Esophagus squamous epithelium (tissue), 5 donors: ENCODE data around the gene TRPV2. TPM values are rescaled to one million over a fixed set of nuclear protein-coding genes. Genes with fewer than 3 reads are reported as not detected.

ENCODE experiments used
- DNase-seq: peaks from one replicate; lab custom pipeline; 2025; lab: John Stamatoyannopoulos, UW
- H3K27ac ChIP-seq, 4 donors: fragments of 200-600 bp; sonication (generic); one replicate each; pipeline ENCODE4 v1.5.1; 2016 to 2019; ENCODE audit warnings: mild to moderate bottlenecking in 1 of 4
- H3K27me3 ChIP-seq, 4 donors: fragments of 200-600 bp; sonication (generic); 1 replicate in 3 of 4; 2 replicates in 1 of 4; pipeline versions ENCODE4 v1.5.1 to v1.6.0; 2017 to 2021; ENCODE audit warnings: antibody characterized with exemption in 1 of 4
- H3K36me3 ChIP-seq, 3 donors: fragments of 200-600 bp; sonication (generic); one replicate each; pipeline ENCODE4 v1.5.1; 2016 to 2019
- H3K4me1 ChIP-seq, 3 donors: fragments of 200-600 bp; sonication (generic); one replicate each; pipeline ENCODE4 v1.5.1; 2017 to 2019
- H3K4me3 ChIP-seq, 4 donors: fragments of 200-600 bp; sonication (generic); 1 replicate in 3 of 4; 2 replicates in 1 of 4; pipeline ENCODE4 v1.5.1; 2016 to 2019; ENCODE audit warnings: mild to moderate bottlenecking in 2 of 4, moderate library complexity in 1 of 4
- H3K9me3 ChIP-seq, 3 donors: fragments of 200-600 bp; sonication (generic); one replicate each; pipeline ENCODE4 v1.5.1; 2016 to 2019
- POLR2A ChIP-seq, 4 donors: fragments of 450-650 bp; IDR thresholded peaks; one replicate each; pipeline ENCODE4 v1.6.1; 2017; ENCODE audit warnings: antibody characterized with exemption in 4 of 4, mild to moderate bottlenecking in 4 of 4, moderate library complexity in 3 of 4
- WGBS, 2 donors: methylation state at CpG; one replicate each; pipeline ENCODE4 v1.1.5; 2018; 5-methylcytosine and 5-hydroxymethylcytosine counted together
- intact Hi-C: fragments of 100-400 bp; cut with DNase I; formaldehyde crosslinking; loops from one replicate; pipeline ENCODE4 v1.15.0; 2022
- total RNA-seq, 4 donors: library from RNA; depleted of rRNA; stranded (reverse); fragments of >200 nt; gene quantifications; one replicate each; pipeline ENCODE4 v1.1.0, GENCODE V29; 2016
- TF ChIP-seq, protein P1 (sequence below), 6 experiments: fragments of 450-650 bp in 4 of 6; fragments of 200-600 bp in 2 of 6; sonication (generic) in 2 of 6; IDR thresholded peaks; one replicate each; pipeline ENCODE4 v1.5.1; 2016 to 2019; ENCODE audit warnings: antibody characterized with exemption in 6 of 6, mild to moderate bottlenecking in 4 of 6, moderate library complexity in 4 of 6
- donor health status: DM: yes; HTN: yes; CAD: no.

The TRPV2 gene
- total RNA-seq, 4 donors from 2014 or later = 1.7 to 8.4 (median 2.5) TPM

DNA sequence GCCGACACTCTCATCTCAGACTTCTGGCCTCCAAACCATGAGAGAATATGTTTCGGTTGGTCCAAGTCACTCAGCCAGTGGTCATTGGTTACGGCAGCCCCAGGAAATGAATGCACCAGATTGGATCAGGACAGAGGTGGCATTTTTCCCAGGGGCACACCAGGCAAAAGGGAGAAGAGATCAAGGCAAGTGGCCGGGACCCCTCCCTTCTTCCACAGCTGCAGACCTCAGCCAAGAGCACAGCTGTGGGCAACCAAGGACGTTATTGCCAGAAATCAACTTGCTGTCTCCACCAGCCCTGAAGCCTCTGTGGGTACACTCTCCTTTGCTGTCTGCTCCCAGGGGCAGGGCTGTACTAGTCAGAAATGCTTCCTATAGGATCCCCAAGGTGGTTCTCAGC is 55.9 kb downstream of the TRPV2 start:
- WGBS, 2 donors = 81 to 88% methylated on average over 2 to 4 of the region's 5 CpGs
- no peaks in the 10 kb centered on the region for H3K9me3 ChIP-seq
- no peak for DNase-seq
- H3K27me3 ChIP-seq = no peaks in the 10 kb centered on the region
- TF ChIP-seq POLR2A (IDR thresholded peaks at IDR 0.05) = no peak
- TF ChIP-seq, protein P1, sequence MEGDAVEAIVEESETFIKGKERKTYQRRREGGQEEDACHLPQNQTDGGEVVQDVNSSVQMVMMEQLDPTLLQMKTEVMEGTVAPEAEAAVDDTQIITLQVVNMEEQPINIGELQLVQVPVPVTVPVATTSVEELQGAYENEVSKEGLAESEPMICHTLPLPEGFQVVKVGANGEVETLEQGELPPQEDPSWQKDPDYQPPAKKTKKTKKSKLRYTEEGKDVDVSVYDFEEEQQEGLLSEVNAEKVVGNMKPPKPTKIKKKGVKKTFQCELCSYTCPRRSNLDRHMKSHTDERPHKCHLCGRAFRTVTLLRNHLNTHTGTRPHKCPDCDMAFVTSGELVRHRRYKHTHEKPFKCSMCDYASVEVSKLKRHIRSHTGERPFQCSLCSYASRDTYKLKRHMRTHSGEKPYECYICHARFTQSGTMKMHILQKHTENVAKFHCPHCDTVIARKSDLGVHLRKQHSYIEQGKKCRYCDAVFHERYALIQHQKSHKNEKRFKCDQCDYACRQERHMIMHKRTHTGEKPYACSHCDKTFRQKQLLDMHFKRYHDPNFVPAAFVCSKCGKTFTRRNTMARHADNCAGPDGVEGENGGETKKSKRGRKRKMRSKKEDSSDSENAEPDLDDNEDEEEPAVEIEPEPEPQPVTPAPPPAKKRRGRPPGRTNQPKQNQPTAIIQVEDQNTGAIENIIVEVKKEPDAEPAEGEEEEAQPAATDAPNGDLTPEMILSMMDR (IDR thresholded peaks at IDR 0.05) = no peak
- H3K4me1 ChIP-seq = peaks cover 0 to 13% (median 0%) of the 10 kb centered on the region in 3 donors
- H3K36me3 ChIP-seq = no peaks in the 10 kb centered on the region
- intact Hi-C loops = no loop called here
- no peak overlapping the region for H3K4me3 ChIP-seq
- no peak overlapping the region for H3K27ac ChIP-seq

DNA sequence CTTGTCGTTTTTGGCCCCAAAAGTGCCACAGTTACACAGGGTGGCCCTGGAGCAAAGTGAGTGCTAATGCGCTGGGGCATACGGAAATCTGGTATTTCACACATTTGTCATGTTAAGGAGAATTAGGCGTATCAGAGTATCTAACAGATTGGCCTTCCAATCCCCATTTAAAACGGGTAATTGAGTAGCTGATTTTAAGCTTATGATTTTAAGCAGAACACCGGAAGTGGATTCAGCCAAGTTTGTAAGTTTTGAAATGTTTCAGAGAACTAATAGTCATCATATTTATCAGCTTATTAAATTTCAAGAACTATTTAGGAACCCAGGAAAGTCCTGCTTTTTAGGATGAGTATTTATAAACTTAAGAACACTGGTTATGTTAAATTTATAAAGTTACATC is 57.2 kb downstream of the TRPV2 start:
- Histone ChIP-seq H3K27ac (no peak overlapping the region), H3K27me3 (no peaks in the 10 kb centered on the region), H3K4me1 (peaks cover 0 to 19% (median 6%) of the 10 kb centered on the region in 3 donors), H3K9me3 (no peaks in the 10 kb centered on the region), H3K4me3 (no peak overlapping the region), H3K36me3 (no peaks in the 10 kb centered on the region)
- DNase-seq = no peak
- TF ChIP-seq, protein P1 (IDR thresholded peaks at IDR 0.05) = no peak
- no peak for TF ChIP-seq POLR2A (IDR thresholded peaks at IDR 0.05)
- intact Hi-C loops = no loop called here
- 76 to 79% methylated on average over 6 of the region's 6 CpGs for WGBS, 2 donors

DNA sequence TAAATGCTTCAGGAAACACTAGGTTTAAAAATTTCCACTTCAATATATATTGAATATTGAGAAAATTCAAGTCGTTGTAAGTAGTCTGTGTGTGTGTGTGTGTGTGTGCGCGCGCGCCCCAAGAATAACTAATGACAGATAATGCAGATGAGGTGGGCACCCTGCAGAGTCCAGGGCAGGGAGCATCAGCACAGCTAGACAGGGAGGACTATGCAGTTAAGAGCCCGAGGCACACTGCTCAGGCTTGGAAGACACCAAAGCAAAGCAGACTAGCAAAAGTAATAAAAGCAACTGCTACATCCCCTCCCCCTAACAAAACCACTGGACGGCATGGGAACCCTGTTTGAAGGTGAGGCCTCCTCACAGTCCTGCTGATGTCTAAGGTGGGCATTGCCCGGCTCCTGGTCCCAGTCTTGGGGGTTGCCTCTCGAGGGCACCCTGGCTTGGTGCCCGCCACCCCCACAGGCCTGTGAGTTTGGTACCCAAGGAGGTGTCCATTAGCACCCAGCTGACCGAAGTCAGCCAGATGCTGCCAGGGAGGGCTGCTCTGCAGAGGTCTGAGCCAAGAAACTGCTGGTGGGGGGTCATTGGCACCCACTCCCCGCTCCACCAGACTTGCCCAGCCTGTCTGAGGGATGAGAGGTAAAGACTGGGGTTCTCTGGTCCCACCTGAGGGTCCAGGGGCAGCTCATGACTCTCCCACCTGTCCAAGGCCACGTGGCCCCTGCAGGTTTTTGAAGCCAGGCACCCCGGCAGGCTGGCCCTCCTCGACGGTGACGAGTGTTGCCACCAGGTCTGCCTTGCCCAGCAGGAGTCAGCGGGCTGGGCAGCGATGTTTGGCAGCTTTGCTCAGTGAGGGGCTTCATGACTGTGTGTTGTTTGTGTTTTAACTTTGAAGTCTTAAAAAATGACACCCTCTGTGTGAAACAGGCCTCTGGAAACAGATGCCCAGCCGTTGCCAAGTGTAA is 58.0 kb downstream of the TRPV2 start:
- 81 to 83% methylated on average over 13 to 14 of the region's 20 CpGs for WGBS, 2 donors
- Histone ChIP-seq H3K9me3 (no peaks in the 10 kb centered on the region), H3K4me3 (no peak overlapping the region), H3K4me1 (peaks cover 0 to 23% (median 10%) of the 10 kb centered on the region in 3 donors), H3K27ac (no peak overlapping the region), H3K36me3 (no peaks in the 10 kb centered on the region), H3K27me3 (no peaks in the 10 kb centered on the region)
- TF ChIP-seq POLR2A (IDR thresholded peaks at IDR 0.05) = no peak
- TF ChIP-seq, protein P1 (IDR thresholded peaks at IDR 0.05) = no peak
- DNase-seq = no peak
- intact Hi-C loops = no loop called here

DNA sequence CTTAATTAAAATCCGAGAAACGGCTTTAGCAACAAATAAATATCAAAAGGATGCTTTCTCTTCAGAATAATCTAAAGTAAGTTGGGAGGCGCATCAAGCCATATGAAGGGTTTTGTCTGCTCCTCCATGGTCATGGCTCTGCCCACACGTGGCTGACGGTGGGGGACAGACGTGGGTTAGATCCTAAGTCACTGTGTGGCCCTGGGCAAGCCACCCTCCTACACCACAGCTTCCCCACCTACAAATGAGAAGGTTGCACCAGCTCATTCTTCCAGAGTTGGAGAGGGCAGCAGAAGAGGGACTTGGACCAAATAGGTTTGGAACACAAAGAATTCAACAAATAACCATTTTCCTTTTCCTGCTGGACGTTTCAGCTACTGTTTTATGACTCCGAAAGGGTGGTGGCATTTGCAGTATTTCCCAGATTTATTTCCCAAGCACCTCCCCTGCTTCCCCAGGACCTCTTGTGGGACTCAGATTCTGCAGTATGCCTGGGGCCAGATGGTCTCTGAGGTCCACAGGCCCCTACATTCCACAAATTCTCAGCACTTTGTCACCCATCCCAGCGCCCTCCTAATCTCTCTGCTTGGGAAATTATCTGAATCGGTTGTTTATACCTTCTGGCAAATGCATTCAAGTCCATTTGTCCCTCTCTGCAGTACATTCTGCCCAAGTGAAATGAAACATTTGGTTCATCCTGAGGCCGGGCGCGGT is 58.8 kb downstream of the TRPV2 start:
- H3K9me3 ChIP-seq = no peaks in the 10 kb centered on the region
- H3K4me3 ChIP-seq = no peak overlapping the region
- no peak for DNase-seq
- H3K27ac ChIP-seq = no peak overlapping the region
- no peaks in the 10 kb centered on the region for H3K36me3 ChIP-seq
- H3K4me1 ChIP-seq = peaks cover 0 to 26% (median 10%) of the 10 kb centered on the region in 3 donors
- no peaks in the 10 kb centered on the region for H3K27me3 ChIP-seq
- TF ChIP-seq POLR2A (IDR thresholded peaks at IDR 0.05) = no peak
- TF ChIP-seq, protein P1 (IDR thresholded peaks at IDR 0.05) = no peak
- WGBS, 2 donors = 74 to 81% methylated on average over 8 to 10 of the region's 13 CpGs
- intact Hi-C loops = no loop called here
